CD4-positive, alpha-beta memory T cell (primary cell): ENCODE results near the gene MTHFD2L. TPM values are rescaled to one million over a fixed set of nuclear protein-coding genes. Genes with fewer than 3 reads are reported as not detected.
A peak's percentile ranks its signal among the peaks of the same experiment; 100 is the strongest.

Experiments used
- CTCF ChIA-PET: fragments of 350-600 bp; sonication (Branson Sonifier 250); formaldehyde crosslinking; loops from one replicate; lab custom pipeline; 2021; ENCODE audit warnings: inconsistent platforms; ENCODE audit not compliant: partially characterized antibody; lab: Charles Lee
- POLR2A ChIA-PET: fragments of 350-600 bp; sonication (Branson Sonifier 250); formaldehyde crosslinking; loops from one replicate; lab custom pipeline; 2021; ENCODE audit not compliant: partially characterized antibody; lab: Charles Lee
- DNase-seq, 5 donors: peaks; one replicate each; pipeline versions ENCODE4 v3.0.0 to v3.0.0-alpha.2; 2020 to 2022; ENCODE audit warnings: mixed read lengths in 1 of 5
- H3K27ac ChIP-seq: one replicate; pipeline ENCODE4 v1.7.0; 2013; ENCODE audit warnings: low read depth, low read length
- H3K27me3 ChIP-seq: 2 replicates; pipeline ENCODE4 v1.7.0; 2013; ENCODE audit warnings: mild to moderate bottlenecking, low read length, moderate library complexity; ENCODE audit not compliant: insufficient read depth
- H3K36me3 ChIP-seq: 2 replicates; pipeline ENCODE4 v1.7.0; 2013; ENCODE audit warnings: mild to moderate bottlenecking, low read length, moderate library complexity; ENCODE audit not compliant: insufficient read depth
- H3K4me1 ChIP-seq: 2 replicates; pipeline ENCODE4 v1.7.0; 2013; ENCODE audit warnings: mild to moderate bottlenecking, low read length, moderate library complexity; ENCODE audit not compliant: insufficient read depth
- H3K4me3 ChIP-seq, 2 donors: one replicate each; pipeline ENCODE4 v1.7.0; 2013; ENCODE audit warnings: low read length in 2 of 2, mild to moderate bottlenecking in 1 of 2
- H3K9me3 ChIP-seq, 2 donors: one replicate each; pipeline ENCODE4 v1.7.0; 2013; ENCODE audit warnings: low read length in 2 of 2, control low read depth in 1 of 2; ENCODE audit not compliant: control insufficient read depth in 1 of 2
- H3K27ac Mint-ChIP-seq, 7 donors: one replicate each; pipeline ENCODE4 v1.8.0; 2020 to 2021; ENCODE audit warnings: mixed read lengths in 7 of 7, mild to moderate bottlenecking in 6 of 7, inconsistent platforms in 3 of 7, moderate library complexity in 3 of 7
- H3K27me3 Mint-ChIP-seq, 2 donors: one replicate each; pipeline ENCODE4 v1.8.0; 2020 to 2021; ENCODE audit warnings: mixed read lengths in 2 of 2
- H3K36me3 Mint-ChIP-seq, 2 donors: one replicate each; pipeline ENCODE4 v1.8.0; 2020 to 2021; ENCODE audit warnings: mixed read lengths in 2 of 2, inconsistent platforms in 1 of 2, mild to moderate bottlenecking in 1 of 2
- H3K4me1 Mint-ChIP-seq, 4 donors: one replicate each; pipeline ENCODE4 v1.8.0; 2020 to 2021; ENCODE audit warnings: mixed read lengths in 4 of 4, mild to moderate bottlenecking in 1 of 4
- H3K4me3 Mint-ChIP-seq, 8 donors: one replicate each; pipeline ENCODE4 v1.8.0; 2020 to 2021; ENCODE audit warnings: mixed read lengths in 8 of 8, mild to moderate bottlenecking in 7 of 8, moderate library complexity in 6 of 8, inconsistent platforms in 3 of 8
- H3K9me3 Mint-ChIP-seq, 8 donors: one replicate each; pipeline ENCODE4 v1.8.0; 2020 to 2021; ENCODE audit warnings: mixed read lengths in 8 of 8, mild to moderate bottlenecking in 5 of 8, inconsistent platforms in 3 of 8, moderate library complexity in 1 of 8
- intact Hi-C: fragments of 100-400 bp; cut with micrococcal nuclease; formaldehyde crosslinking; loops from one replicate; pipeline ENCODE4 v1.15.1; 2023
- polyA plus RNA-seq, 2 donors: library from polyadenylated mRNA; unstranded; fragments of 300-500 nt; fragmentation: Illumina TruSeq; gene quantifications; one replicate each; pipeline ENCODE4 v1.2.3, GENCODE V29; 2021
- total RNA-seq, 2 experiments: library from RNA; stranded (reverse); gene quantifications; one replicate each; pipeline ENCODE4 v1.2.3, GENCODE V29; 2021

MTHFD2L gene
- 1 to 10 TPM; 7.5 to 7.6 TPM for total RNA-seq
- polyA plus RNA-seq = 1 to 10 TPM; 3.6 to 4.5 TPM

- Histone ChIP-seq H3K36me3 (no peaks in the 10 kb centered on the region), H3K9me3 (no peaks in the 10 kb centered on the region), H3K4me3 (peak within 1 kb of the TSS; percentile 55 to 58), H3K4me1 (peaks cover 17% of the 10 kb centered on the region), H3K27ac (peak within 1 kb of the TSS; percentile 42), H3K27me3 (no peaks in the 10 kb centered on the region)
- ChIA-PET POLR2A (interaction anchor here (1.2 kb wide), 1 partner anchor 900 kb away, joined by 3 read pairs; the partner anchor contains the start of gene ANKRD17), CTCF (interaction anchor here (1.0 kb wide), 1 partner anchor 9 kb away, joined by 3 read pairs; no protein-coding TSS in a partner anchor)
- peaks cover 0 to 2% (median 0%) of the 10 kb centered on the region in 8 donors for H3K9me3 Mint-ChIP-seq
- intact Hi-C loops = loop anchor here (2.0 to 5.0 kb wide), 3 partner anchors 289 to 1357 kb away; partner anchors contain the start of genes ANKRD17, AREG, RCHY1 and THAP6
- DNase-seq = peak; percentile 72 to 81 (median 79)
- peak within 1 kb of the TSS; percentile 49 to 95 (median 90) for H3K27ac Mint-ChIP-seq
- H3K27me3 Mint-ChIP-seq = no peaks in the 10 kb centered on the region
- peaks cover 16 to 20% of the 10 kb centered on the region in 2 donors for H3K36me3 Mint-ChIP-seq
- H3K4me1 Mint-ChIP-seq = peaks cover 13 to 27% (median 17%) of the 10 kb centered on the region in 4 donors
- peak within 1 kb of the TSS; percentile 89 to 95 (median 92) for H3K4me3 Mint-ChIP-seq
Observed at GRCh38 chr4:74157561-74158465, at the start of gene MTHFD2L. Gene MTHFD2L, plus strand, starts transcription at chr4:74158118. Its CDS starts 21 bp downstream, at chr4:74158139.

- H3K4me1 ChIP-seq = no peaks in the 10 kb centered on the region
- Mint-ChIP-seq H3K4me1 (no peaks in the 10 kb centered on the region), H3K9me3 (no peaks in the 10 kb centered on the region), H3K27me3 (peaks cover 5 to 8% of the 10 kb centered on the region in 2 donors), H3K4me3 (no peak overlapping the region), H3K36me3 (no peaks in the 10 kb centered on the region), H3K27ac (no peak overlapping the region)
- ChIA-PET CTCF (no interaction called here), POLR2A (no interaction called here)
- no peak overlapping the region for H3K27ac ChIP-seq
- no peaks in the 10 kb centered on the region for H3K27me3 ChIP-seq
- no peak overlapping the region for H3K4me3 ChIP-seq
- DNase-seq = no peak
- intact Hi-C loops = no loop called here
- H3K36me3 ChIP-seq = no peaks in the 10 kb centered on the region
- H3K9me3 ChIP-seq = no peaks in the 10 kb centered on the region
Observed at GRCh38 chr4:74108457-74109115, 49.3 kb upstream of the MTHFD2L start.

GRCh38 chr4:74109116-74109869 is 48.6 kb upstream of the MTHFD2L start:
- H3K27ac Mint-ChIP-seq = no peak overlapping the region
- CTCF ChIA-PET = no interaction called here
- H3K27ac ChIP-seq = no peak overlapping the region

GRCh38 chr4:74109870-74110605 is 47.9 kb upstream of the MTHFD2L start:
- intact Hi-C loops = no loop called here

More at GRCh38 chr4:74109116-74109869, 48.6 kb upstream of the MTHFD2L start:
- H3K36me3 Mint-ChIP-seq = no peaks in the 10 kb centered on the region
- no peaks in the 10 kb centered on the region for H3K9me3 Mint-ChIP-seq
- H3K27me3 Mint-ChIP-seq = peaks cover 7 to 8% of the 10 kb centered on the region in 2 donors
- Histone ChIP-seq H3K4me3 (no peak overlapping the region), H3K4me1 (no peaks in the 10 kb centered on the region), H3K9me3 (no peaks in the 10 kb centered on the region), H3K36me3 (no peaks in the 10 kb centered on the region), H3K27me3 (no peaks in the 10 kb centered on the region)
- no peak overlapping the region for H3K4me3 Mint-ChIP-seq
- no peaks in the 10 kb centered on the region for H3K4me1 Mint-ChIP-seq
- no peak for DNase-seq
- POLR2A ChIA-PET = no interaction called here
- intact Hi-C loops = no loop called here

GRCh38 chr4:74110670-74111069 is 47.2 kb upstream of the MTHFD2L start:
- Mint-ChIP-seq H3K4me3 (no peak overlapping the region), H3K27me3 (peaks cover 6 to 7% of the 10 kb centered on the region in 2 donors), H3K4me1 (no peaks in the 10 kb centered on the region), H3K36me3 (no peaks in the 10 kb centered on the region), H3K9me3 (no peaks in the 10 kb centered on the region), H3K27ac (no peak overlapping the region)
- no peak overlapping the region for H3K27ac ChIP-seq
- ChIA-PET CTCF (no interaction called here), POLR2A (no interaction called here)
- H3K36me3 ChIP-seq = no peaks in the 10 kb centered on the region
- no peak for DNase-seq
- H3K27me3 ChIP-seq = no peaks in the 10 kb centered on the region
- intact Hi-C loops = no loop called here
- H3K4me3 ChIP-seq = no peak overlapping the region
- H3K4me1 ChIP-seq = no peaks in the 10 kb centered on the region
- H3K9me3 ChIP-seq = no peaks in the 10 kb centered on the region

More at GRCh38 chr4:74109870-74110605, 47.9 kb upstream of the MTHFD2L start:
- no peak overlapping the region for H3K27ac ChIP-seq
- Mint-ChIP-seq H3K4me3 (no peak overlapping the region), H3K27ac (no peak overlapping the region), H3K36me3 (no peaks in the 10 kb centered on the region), H3K27me3 (peaks cover 6 to 7% of the 10 kb centered on the region in 2 donors), H3K9me3 (no peaks in the 10 kb centered on the region), H3K4me1 (no peaks in the 10 kb centered on the region)
- no peaks in the 10 kb centered on the region for H3K27me3 ChIP-seq
- ChIA-PET POLR2A (no interaction called here), CTCF (no interaction called here)
- H3K4me1 ChIP-seq = no peaks in the 10 kb centered on the region
- H3K36me3 ChIP-seq = no peaks in the 10 kb centered on the region
- H3K9me3 ChIP-seq = no peaks in the 10 kb centered on the region
- H3K4me3 ChIP-seq = no peak overlapping the region
- DNase-seq = no peak

- H3K4me3 Mint-ChIP-seq = no peak overlapping the region
- H3K27me3 Mint-ChIP-seq = peaks cover 4 to 6% of the 10 kb centered on the region in 2 donors
- no peaks in the 10 kb centered on the region for H3K9me3 ChIP-seq
- DNase-seq = no peak
- intact Hi-C loops = no loop called here
- H3K4me1 ChIP-seq = no peaks in the 10 kb centered on the region
- ChIA-PET CTCF (no interaction called here), POLR2A (no interaction called here)
- H3K4me3 ChIP-seq = no peak overlapping the region
- H3K27ac Mint-ChIP-seq = no peak overlapping the region
- H3K9me3 Mint-ChIP-seq = no peaks in the 10 kb centered on the region
- H3K4me1 Mint-ChIP-seq = no peaks in the 10 kb centered on the region
- no peaks in the 10 kb centered on the region for H3K36me3 Mint-ChIP-seq
- H3K27me3 ChIP-seq = no peaks in the 10 kb centered on the region
- H3K27ac ChIP-seq = no peak overlapping the region
- H3K36me3 ChIP-seq = no peaks in the 10 kb centered on the region
Observed at GRCh38 chr4:74111306-74111975, 46.5 kb upstream of the MTHFD2L start.
